Embryonic facial prominence (tissue), 1 donor: ENCODE data around the gene GNAO1.

Experiments
- DNase-seq: peaks from one replicate; pipeline ENCODE4 v3.0.0-alpha.2; 2016; ENCODE audit errors: extremely low spot score

The GNAO1 gene

GRCh38 chr16:56198006-56198754 is 6.9 kb downstream of the GNAO1 start:
- DNase-seq, result no peak

GRCh38 chr16:56198755-56199114 is 7.4 kb downstream of the GNAO1 start:
- DNase-seq, result no peak

- DNase-seq, result no peak
Observed at GRCh38 chr16:56199164-56199563, 7.9 kb downstream of the GNAO1 start.

- no peak for DNase-seq
Observed at GRCh38 chr16:56201030-56201429, 9.7 kb downstream of the GNAO1 start.

- DNase-seq, result no peak
Observed at GRCh38 chr16:56202036-56202435, 10.7 kb downstream of the GNAO1 start.

- no peak for DNase-seq
Observed at GRCh38 chr16:56203052-56203451, 11.8 kb downstream of the GNAO1 start.

- no peak for DNase-seq
Observed at GRCh38 chr16:56204816-56205215, 13.5 kb downstream of the GNAO1 start.

- DNase-seq, result no peak
Observed at GRCh38 chr16:56206951-56207350, 15.7 kb downstream of the GNAO1 start.

GRCh38 chr16:56207421-56207820 is 16.1 kb downstream of the GNAO1 start:
- no peak for DNase-seq

- no peak for DNase-seq
Observed at GRCh38 chr16:56211435-56211981, 20.2 kb downstream of the GNAO1 start.

GRCh38 chr16:56212144-56212543 is 20.9 kb downstream of the GNAO1 start:
- no peak for DNase-seq

- no peak for DNase-seq
Observed at GRCh38 chr16:56221995-56222394, 30.7 kb downstream of the GNAO1 start.

GRCh38 chr16:56222474-56222997 is 31.2 kb downstream of the GNAO1 start:
- no peak for DNase-seq

- DNase-seq, result no peak
Observed at GRCh38 chr16:56225017-56225742, 33.9 kb downstream of the GNAO1 start.

GRCh38 chr16:56226187-56226586 is 34.9 kb downstream of the GNAO1 start:
- no peak for DNase-seq

GRCh38 chr16:56226845-56227525 is 35.7 kb downstream of the GNAO1 start:
- no peak for DNase-seq

GRCh38 chr16:56227936-56228335 is 36.6 kb downstream of the GNAO1 start:
- no peak for DNase-seq

GRCh38 chr16:56228476-56228875 is 37.2 kb downstream of the GNAO1 start:
- no peak for DNase-seq

GRCh38 chr16:56233795-56234566 is 42.7 kb downstream of the GNAO1 start:
- no peak for DNase-seq

GRCh38 chr16:56234737-56235136 is 43.4 kb downstream of the GNAO1 start:
- no peak for DNase-seq

- no peak for DNase-seq
Observed at GRCh38 chr16:56237451-56237930, 46.2 kb downstream of the GNAO1 start.
